GM12875 (cell line): ENCODE results near the gene BTBD9.

Source experiments
- H3K4me3 ChIP-seq: one replicate; pipeline ENCODE4 v1.5.1; 2011; ENCODE audit warnings: low read depth, low read length, control low read depth
- CTCF ChIP-seq: IDR thresholded peaks from 2 replicates; pipeline ENCODE4 v1.5.1; 2011; ENCODE audit warnings: low read depth, mild to moderate bottlenecking, control low read depth, inconsistent platforms, low read length, moderate library complexity, borderline replicate concordance; ENCODE audit not compliant: insufficient read depth

Gene BTBD9

GRCh38 chr6:38354037-38354381, 285.7 kb downstream of the BTBD9 start:
- no peak for TF ChIP-seq CTCF
- no peak overlapping the region for H3K4me3 ChIP-seq

GRCh38 chr6:38353310-38354036, 286.3 kb downstream of the BTBD9 start:
- TF ChIP-seq CTCF, result no peak
- H3K4me3 ChIP-seq, result no peak overlapping the region

GRCh38 chr6:38352636-38353035, 287.1 kb downstream of the BTBD9 start:
- H3K4me3 ChIP-seq, result no peak overlapping the region
- TF ChIP-seq CTCF, result no peak

GRCh38 chr6:38350942-38351341, 288.8 kb downstream of the BTBD9 start:
- no peak overlapping the region for H3K4me3 ChIP-seq
- no peak for TF ChIP-seq CTCF

GRCh38 chr6:38350220-38350619, 289.5 kb downstream of the BTBD9 start:
- TF ChIP-seq CTCF, result no peak
- no peak overlapping the region for H3K4me3 ChIP-seq

- no peak overlapping the region for H3K4me3 ChIP-seq
- TF ChIP-seq CTCF, result no peak
Observed at GRCh38 chr6:38349795-38350194, 289.9 kb downstream of the BTBD9 start.

GRCh38 chr6:38349221-38349620, 290.5 kb downstream of the BTBD9 start:
- no peak overlapping the region for H3K4me3 ChIP-seq
- no peak for TF ChIP-seq CTCF
